Right forelimb (tissue), 1 donor: ENCODE measurements around the gene FMNL2.
A peak's percentile ranks its signal among the peaks of the same experiment; 100 is the strongest.

Experiments used
- DNase-seq: peaks from one replicate; pipeline ENCODE4 v3.0.0-alpha.2; 2018

Gene FMNL2

DNA sequence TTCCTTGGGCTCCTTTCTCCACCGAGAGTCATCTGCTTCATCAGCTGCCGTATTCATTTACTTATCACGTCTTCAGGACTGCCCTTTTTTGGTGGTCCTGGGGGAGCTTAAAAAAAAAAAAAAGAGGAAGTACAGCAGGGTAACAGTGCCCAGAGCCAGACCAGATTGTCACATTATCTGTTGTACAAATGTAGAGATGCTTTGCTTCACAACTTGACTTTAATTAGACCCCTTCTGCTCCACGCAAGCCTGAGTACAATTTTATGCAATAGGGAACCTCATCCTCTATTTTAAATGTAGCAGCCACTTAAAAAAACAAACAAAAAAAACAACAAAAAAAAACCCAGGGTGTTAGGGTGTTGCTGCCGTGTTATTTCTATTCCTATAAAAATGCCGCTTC, 254.0 kb downstream of the FMNL2 start:
- no peak for DNase-seq

DNA sequence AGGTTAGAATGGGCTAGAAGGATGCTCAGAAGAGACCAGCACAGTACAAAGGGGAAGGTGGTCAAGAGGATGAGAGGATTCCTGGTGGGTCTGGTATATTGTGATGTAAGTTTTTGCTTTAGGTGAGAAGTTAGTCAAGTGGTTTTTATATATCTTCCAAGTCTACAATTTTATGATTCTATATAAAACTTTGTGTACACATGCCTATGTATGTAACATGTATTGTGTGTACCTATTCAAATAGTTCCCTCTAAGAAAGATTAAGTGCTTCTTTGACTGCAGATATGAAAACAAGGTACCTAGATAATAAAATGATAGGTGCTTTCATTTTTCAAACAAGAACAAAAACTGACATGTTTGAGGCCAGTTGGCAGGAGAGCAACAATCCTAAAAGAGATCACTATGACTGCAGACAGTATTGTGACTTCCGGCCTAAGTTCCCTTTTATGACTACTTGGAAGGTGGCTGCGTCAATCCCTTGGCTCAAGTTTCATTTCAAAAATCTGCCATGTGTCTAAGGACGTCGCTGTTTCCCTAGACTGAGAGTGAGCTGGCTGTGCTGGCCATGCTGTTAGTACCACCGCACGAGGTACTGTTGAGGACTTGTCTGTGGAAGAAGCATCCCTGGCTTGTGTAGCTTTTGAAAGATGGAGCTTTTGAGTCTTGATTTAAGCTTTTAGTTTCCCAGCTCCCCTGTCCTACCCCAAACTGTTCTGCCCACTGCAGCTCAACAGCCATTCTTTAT, 259.2 kb downstream of the FMNL2 start:
- no peak for DNase-seq

DNA sequence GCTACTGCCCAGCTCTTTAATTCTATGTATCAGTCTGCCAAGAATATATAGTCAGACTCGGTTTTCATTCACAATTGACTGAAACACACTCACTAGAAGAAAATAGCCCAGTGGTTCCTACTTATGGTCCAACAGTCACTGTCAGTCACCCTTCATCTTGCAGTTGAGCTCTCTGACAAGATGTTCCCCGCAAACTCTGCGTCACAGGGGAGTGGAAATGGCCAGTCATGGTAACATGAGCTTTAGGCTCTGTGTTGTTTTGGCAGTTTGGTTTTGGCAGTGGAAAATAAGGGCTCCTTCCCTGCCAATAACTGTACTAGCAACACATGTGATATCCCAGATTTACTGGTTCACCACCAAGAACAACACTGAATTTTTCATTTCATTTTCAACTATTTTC, 259.8 kb downstream of the FMNL2 start:
- peak; percentile 66 for DNase-seq

DNA sequence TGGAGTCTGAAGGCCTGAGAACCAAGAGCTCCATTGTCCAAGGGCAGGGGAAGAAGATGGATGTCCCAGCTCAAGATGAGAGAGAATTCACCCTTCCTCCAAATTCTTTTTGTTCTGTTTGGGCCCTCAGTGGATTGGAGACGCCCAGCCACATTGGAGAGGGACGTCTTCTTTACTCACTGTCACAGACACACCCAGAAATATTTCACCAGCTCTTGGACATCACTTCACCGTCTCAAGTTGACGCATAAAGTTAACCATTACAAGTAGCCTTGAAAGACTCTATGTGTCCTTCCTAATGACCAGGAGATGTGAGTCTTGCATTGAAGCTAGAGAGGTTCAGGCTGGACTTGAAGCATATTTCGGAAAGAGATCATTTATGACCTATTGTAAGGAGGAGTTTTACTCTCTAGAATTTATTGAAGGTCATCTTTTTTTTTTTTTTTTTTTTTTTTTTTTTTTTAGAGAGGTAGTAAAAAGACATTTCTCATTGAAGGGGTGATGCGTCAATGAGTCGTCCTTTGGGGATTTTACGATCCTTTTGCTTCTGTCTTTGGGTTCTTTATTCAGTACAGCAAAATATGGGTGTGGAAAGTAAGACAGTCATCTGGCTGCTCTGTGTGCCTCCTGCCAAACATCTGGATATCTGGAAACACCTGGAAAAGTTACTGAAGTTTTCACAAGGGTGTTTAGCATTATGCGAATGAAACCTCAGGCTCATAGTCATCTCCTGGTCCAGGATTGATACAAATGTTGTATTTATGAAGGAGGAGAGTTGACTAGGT, 264.2 kb downstream of the FMNL2 start:
- DNase-seq: no peak

DNA sequence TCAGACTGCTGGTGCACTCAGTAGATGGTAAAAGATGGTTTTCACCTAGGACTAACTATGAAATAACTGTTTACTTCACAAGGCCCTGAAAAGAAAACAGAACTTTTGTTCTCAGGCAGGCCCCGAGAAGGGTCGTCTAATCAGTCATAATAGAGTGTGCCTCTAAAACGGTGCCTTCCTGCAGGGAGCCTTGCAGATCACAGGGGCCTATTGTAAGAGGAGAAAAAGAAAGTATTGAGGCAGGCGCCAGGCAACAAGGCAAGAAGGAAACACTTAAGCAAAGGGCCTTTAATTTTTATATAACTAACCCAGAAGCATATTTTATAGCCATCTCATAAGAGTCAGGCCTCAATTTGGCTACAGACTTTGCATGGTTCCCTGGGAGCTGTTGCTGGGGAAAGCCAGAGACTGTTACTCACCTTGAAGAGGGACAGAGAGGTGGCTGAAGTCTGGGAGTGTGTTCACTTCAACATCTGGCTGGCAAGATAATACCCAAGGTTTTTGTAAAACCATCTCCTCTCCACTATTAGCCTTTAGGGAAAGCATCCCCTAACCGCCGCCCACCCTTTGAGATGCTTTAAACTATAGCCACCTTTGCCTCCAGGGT, 265.2 kb downstream of the FMNL2 start:
- no peak for DNase-seq

DNA sequence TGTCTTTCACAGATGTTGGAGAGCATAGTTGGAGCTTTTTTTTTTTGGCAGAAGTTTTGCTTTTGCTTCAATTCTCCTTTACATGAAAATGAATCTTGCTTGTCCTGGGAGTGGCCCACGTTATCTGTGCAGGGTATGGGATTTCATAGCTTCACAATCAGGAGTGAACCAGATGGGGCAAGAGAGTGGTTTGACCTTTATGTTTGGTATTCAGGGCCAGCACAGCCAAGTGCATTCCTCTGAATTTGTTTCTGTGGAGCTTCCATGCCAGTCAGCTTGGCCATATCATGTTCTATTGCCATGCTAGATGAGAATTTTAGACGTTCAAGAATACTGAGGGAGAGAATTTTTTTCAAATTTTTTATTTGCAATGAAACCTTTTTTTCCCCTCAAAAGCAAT, 265.7 kb downstream of the FMNL2 start:
- no peak for DNase-seq

DNA sequence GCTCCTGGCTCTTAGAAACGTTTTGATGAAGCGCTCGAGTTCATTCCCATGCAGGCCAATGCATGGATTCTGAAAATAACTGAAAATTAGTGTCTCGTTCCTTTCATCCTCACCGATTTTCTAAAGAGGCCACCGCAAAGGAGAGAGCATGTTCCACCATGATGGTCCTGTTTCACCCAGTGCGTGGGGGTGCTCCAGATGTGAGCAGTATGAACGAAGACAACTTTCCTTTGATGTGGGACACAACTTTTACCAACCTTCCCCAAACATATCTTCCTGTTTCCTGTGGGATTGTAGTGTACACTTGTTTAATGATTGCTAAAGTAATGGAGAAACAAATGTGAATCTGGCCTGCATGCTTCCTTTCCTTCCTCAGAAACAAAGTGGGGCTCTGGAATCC, 267.8 kb downstream of the FMNL2 start:
- no peak for DNase-seq

DNA sequence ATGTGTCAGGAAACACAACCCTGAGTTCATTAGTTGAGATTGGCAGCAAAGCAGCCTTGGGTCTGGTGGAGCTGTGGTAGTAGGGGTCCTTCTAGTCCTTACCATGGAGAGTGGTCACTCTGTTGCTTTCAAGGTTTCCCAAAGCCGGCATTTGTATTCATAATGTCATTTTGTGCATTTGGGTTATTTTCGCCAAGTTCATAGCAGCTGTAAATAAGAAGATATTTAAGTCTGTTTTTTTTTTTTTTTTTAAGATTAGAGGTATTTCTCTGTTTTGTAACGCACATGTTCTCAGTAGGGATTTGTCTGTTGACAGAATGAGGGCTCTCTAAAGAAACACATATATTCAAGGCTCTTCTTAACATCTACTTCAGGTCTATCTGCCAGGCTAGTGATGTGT, 268.2 kb downstream of the FMNL2 start:
- no peak for DNase-seq

DNA sequence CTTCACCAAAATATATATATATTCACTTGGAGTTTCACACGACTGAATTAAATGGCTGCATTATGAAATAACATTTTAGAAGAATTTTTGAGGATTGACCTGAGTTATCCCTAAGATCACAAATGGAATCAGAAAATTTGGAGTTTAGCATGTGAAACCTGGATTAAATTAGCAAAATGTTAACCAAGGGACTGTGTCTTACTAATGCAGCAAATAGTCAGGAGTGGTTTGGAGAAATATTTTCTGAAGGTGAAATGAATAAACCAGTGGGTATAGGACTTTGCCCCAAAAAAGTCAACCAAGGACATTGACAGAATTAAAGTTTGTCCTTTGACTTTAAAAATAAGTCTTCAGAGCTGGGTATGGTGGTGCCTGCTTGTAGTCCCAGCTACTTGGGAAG, 271.1 kb downstream of the FMNL2 start:
- DNase-seq: no peak

DNA sequence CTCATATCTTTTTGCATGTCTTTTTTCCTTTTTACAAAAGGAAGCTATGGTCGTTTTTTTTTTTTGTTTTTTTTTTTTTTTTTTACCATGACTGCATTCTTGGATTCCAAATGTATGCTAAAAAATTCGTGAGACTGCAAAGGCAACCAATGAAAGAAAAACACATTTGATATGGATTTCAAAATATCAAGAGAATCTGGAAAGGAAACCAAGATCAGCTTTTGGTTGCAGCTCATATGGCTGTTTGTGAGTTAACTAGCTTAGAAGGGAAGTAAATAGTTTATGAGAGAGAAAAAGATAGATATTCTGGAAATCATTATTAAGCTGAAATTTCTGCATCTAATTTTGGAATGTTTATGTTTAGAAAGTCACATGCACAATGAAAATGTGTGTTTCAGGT, 272.0 kb downstream of the FMNL2 start:
- no peak for DNase-seq

DNA sequence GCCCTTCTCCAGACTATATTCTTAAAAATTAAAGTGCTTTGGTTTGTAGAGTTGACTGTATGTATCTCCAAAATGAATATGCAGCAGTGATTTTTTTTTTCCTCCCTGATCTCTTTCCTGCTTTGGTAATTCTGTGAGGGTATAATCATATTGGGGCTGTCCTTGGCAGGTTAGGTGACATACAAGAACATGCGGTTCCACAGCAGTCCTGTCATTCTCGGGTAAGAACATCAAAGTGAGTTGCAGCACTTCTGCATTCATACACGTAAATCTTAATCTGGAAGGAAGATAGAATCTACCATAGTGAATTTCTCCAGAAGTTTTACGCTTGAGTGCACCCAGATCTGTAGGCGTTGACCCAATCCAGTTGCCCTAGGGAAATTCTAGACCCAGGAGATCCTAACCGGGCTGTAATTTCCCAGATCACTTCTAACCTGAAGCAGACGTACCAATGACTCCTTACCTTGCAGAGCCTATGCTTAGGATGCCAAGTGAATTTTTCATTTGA, 272.9 kb downstream of the FMNL2 start:
- DNase-seq: no peak

DNA sequence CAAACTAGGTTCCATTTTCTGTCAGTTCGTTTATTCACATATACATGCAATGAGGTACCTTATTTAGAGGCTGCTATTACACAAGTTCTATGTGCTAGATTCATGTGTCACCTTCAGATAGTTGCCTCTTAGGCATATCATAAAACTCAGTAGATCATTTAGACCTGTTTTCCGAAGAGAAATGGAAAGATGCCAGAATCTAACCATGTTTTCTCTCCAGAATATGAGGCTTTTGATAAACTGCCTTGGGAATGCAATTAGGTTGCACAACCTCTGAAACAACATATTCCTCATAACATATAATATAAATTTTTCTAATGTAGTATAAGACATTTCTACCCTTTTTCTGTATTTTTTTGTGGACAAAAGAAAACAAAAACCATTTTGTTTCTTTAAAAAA, 274.2 kb downstream of the FMNL2 start:
- DNase-seq: no peak

DNA sequence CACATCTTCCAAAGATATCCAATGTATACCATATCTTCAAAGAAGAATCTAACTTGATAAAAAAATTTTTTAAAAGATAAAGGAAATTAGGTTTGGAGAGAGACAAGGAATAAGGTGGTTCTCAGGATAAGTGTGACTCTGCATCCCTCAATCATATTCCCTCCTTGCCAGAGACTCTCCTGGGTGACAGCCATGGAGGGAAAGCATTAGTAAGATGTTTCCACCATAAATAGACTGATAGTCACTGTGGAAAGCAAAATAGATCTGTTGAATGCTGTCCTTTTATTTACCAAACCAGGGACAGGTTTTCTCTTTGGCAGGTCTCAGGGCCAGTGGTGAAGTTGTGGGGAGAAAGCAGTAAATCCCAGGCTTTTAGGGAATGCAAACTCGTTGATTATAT, 274.7 kb downstream of the FMNL2 start:
- DNase-seq: no peak

DNA sequence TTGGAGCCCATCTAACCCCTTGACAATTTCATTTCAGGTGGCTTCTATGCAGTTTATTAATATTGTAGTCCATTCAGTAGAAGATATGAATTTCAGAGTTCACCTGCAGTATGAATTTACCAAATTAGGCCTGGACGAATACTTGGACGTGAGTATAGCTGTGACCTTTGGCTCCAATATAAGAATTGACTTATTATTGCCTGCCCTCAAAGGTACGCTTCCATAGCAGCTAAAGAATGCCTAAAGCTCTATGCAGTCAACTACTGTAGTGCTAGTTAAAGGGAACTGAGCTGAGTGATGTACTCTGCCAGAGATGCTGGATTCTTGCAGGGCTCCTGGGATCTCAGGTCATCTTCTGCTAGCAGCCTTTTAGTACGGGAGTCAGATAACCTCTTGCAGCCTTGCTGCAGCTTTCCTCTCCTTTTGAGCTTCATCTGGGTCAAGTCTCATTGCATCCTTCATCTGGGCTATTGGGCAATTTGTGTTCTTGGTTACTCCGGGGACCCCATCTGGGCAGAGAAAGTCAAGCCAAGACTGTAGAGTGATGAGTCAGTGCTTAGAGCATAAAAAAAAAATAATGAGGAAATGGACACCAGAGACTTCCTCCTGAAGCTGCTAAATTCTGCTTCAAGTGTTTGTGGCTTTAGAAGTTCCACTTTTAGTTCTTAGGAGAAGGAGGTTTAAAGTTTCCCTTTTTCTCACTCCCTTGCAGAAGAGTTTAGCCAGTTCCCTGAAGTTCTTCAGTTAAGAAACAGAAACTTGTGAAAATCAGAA, 276.7 kb downstream of the FMNL2 start:
- DNase-seq: peak; percentile 50

DNA sequence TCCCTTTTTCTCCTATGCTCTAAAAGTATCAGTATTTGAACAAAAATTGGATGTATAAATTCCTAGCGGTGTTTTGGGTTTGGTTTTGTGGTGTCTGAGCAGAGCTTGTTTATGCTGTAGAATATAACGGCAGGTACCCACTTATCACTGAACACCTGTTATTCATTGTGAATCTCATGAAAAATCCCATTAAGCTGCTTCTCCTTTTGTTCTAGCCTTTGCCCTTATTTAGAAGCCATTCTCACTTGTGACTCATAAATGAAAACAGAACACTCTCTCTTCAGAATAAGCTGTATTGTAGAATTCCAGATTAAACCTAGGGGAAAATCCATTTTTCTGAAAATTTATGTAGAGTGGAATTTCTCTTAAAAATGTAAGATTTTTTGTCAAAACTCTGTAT, 278.3 kb downstream of the FMNL2 start:
- no peak for DNase-seq

DNA sequence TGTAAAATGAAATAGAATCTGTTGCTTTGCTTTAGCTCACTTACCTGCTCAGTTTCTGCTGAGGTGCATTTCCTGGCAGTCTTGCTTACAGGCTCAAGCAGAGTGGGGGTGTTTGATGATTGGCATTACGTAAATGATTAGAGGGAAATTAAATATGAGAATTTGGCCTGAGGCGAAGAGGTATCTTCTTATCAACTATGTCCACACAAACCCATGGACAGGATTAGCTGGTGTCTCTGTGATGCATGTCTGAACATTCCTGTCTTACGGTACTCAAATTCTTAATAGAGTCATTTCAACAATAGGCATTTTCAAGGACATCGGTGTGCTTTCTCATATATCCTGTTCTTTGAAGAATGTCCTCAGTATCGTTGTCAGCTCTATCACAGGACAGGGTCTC, 280.2 kb downstream of the FMNL2 start:
- no peak for DNase-seq

DNA sequence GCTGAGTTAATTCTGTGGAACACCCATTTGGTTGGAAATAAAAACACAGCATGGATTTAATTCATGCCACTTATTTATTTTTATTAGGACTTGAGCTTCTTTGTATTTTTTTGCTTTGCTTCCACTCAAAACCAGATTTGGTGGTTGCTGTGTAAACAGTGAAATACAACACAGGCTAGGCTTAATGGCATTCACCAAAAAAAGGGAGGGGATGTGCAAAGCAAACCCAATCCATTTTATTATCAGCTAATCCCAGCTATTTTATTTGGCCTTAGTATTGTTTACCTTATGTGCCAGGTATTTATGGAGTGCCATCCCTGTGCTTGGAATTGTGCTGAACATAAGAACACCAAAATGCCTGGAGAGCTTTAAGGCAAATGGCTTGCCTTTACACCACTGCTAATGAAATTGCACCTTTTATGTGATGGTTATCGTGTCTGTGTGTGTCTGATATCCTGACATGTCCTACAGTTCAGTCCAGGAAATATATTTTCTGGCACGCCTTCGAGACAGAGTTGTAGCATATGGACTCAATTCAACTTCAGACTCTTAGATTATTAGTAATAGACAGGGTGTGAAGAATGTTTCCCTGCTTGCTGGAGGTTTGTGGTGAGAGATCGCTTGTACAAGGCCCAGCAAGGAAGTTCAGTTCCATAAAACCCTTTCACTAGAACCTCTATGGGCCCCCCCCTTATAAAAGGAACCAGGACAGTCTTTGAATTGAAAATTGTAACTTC, 282.6 kb downstream of the FMNL2 start:
- no peak for DNase-seq

DNA sequence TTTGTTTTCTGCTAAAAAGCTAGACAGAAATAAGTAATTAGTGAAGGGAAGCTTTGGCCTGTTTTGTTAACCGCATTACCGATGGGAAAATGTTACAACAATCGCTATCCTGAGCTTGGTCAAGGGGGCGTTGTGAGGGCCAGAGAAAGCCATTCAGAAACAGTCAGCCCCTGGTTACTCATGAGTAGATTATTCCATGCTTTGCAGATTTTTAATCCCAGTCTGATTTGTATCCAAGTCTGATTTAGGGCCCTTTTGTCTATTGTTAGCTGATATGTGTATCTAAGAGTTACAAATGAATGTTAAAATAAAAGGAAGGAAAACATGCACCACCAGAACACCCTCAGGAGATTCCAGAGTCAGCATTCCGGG, 283.2 kb downstream of the FMNL2 start:
- no peak for DNase-seq

DNA sequence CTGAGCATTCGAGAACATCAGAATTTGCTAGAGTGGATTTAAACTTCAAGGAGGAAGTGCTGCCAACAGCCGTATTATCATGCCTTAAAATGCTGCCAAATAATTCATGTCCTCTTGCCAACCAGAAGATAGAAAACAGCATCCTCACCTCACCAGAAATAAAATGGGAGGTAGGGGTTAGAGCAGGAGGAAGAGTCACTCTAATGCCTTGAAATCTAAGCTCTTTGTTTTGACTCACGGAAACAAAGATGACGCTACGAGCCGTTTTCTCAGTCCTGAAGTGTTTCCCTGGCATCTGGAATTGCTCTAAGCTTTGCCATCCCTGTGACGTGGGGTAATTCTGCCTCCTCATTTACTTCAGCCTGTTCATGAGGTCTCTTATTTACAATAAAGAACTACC, 285.2 kb downstream of the FMNL2 start:
- DNase-seq: no peak

DNA sequence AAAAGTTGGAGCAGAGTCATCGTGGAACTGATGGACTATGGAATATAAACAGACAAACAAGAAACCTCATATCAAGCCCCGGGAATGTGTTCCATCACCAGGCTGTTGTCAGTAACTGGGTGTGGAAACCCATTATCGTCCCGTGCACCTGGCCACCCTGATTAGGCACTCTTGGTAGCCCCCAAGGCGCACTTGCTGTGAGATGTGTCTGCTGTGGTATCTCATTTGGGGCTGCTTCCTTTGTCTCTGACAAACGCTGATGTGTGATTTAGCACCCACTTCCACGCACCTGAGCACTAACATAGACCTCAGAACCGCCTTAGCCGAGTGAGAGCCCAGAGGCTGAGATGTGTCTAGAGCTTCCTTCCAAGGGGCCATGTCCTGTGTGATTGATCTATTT, 286.0 kb downstream of the FMNL2 start:
- DNase-seq: no peak

DNA sequence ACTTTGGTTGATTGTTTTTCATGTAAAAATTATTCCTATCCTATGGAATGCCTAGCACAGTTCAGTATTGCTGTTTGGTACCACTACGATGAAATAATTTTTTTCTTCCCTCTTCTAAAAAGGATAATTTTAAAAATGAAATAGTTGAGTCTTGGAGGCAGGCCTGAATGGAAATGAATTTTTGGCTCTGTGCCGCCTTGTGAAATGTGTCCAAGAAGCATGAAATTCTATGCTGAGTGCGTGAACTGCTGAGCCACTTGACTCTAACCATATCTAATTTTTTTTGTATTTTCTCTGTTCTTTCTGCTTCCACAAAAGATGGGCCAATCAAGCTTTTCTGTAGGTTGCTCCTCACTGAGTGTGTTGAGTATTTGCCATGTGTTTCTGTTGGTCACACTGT, 287.2 kb downstream of the FMNL2 start:
- DNase-seq: no peak

DNA sequence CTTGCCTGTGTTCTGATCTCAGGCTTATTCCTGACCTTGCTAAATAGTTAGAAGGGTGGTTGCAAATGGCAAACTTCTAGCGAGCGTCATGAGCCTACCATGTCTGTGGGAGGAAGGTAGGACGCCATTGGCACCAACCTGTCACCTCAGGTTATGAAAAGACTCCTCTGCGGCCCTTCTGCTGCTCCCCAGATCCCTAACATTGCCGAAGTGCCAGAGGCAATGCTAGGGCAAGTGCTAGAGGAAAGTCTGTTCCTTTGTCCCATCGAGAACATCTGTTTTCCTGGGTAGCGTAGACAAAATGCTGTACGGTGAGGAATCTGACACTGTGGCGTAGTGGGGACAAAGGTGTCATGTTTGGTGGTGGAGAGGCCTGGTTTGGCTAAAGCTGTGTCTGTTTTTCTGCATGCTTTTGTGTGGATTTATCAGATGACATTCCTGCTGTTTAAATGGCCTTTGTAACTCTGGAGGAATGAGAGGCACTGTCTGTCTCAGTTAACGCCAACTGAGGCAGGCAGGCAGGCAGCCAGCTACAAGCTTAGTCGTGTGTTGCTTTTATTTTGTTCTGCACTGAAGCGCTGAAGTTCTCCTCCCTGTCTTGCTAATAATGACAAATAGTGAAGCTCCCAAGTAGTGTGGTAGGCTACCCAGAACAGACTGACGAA, 288.2 kb downstream of the FMNL2 start:
- DNase-seq: no peak
